ENCODE measurements around the gene PHF14.

Gene PHF14

GRCh38 chr7:11175887-11176286 is 202.2 kb downstream of the PHF14 start:
- no peak for DNase-seq

DNA sequence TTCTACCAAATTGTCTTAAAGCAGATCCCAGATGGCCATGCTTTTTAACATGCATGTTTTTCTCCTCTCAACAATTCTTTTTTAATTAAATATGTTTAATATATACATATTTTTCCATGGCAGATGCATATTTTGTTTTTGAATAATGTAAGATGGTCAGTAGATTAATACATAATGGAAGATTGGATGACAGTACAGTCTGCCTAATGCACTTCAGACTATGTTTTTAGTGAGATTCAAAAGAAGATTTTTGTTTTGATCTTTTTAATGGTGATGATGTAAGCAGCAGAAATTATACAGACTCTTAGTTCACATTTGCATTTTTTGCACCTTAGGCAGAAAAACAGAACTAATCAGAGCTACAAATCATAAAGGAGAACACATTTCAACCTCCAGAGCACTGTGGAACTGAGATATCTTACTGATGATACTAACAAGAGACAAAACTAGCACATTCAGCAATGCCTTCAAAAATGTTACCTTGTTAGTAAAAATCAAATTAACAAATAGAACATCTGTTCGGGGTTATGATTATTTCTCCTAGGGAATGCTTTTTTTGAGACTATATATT is 203.4 kb downstream of the PHF14 start:
- DNase-seq: no peak

DNA sequence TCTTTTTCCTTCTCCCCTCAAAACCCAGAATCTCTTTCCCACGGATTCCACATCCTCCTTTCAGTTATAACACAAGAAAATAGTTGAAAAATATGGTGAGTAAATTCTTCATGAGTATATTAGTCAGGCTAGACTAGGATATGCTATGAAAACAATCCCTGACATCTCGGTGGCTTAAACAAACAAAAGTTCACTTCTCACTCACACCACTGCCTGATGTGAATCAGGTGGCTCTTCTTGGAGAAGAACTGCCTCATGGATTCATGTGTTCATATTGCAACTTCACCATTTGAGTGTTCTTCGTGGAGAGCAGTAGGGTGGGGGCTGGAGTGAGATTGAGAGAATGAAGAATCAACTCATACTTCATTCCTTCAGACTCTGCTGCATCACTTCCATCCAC is 204.1 kb downstream of the PHF14 start:
- DNase-seq: no peak

GRCh38 chr7:11181590-11181989 is 207.9 kb downstream of the PHF14 start:
- no peak for DNase-seq

GRCh38 chr7:11182736-11183135 is 209.1 kb downstream of the PHF14 start:
- DNase-seq: no peak

DNA sequence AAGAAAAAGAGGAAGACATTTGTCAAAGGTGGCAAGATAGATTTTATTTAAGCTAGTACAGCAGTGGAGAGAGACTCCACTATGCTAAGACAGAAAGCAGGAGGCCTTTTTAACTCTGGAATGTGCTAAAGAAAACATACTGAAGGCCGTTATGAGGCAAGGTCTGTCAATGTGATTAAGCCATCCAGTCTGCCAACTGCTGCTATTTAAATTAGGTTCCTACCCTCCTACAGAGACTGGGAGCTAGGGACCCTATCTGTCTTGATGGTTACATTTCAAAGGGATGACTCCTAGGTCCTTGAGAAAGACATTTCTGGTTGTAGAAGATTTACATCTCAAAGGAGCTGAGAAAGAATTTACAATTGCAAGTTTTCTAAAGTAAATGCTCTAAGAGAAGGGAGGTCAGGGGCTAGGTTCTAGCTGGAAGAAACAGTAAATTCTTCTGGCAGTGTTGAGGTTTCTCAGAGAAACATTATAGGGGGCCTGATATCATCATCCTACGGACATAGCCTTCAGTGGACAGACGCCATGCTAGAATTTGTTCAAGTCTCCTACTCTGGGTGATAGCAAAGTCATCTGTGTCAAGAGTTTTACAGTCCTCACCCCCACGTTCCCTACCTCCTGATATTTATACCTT is 211.6 kb downstream of the PHF14 start:
- no peak for DNase-seq

DNA sequence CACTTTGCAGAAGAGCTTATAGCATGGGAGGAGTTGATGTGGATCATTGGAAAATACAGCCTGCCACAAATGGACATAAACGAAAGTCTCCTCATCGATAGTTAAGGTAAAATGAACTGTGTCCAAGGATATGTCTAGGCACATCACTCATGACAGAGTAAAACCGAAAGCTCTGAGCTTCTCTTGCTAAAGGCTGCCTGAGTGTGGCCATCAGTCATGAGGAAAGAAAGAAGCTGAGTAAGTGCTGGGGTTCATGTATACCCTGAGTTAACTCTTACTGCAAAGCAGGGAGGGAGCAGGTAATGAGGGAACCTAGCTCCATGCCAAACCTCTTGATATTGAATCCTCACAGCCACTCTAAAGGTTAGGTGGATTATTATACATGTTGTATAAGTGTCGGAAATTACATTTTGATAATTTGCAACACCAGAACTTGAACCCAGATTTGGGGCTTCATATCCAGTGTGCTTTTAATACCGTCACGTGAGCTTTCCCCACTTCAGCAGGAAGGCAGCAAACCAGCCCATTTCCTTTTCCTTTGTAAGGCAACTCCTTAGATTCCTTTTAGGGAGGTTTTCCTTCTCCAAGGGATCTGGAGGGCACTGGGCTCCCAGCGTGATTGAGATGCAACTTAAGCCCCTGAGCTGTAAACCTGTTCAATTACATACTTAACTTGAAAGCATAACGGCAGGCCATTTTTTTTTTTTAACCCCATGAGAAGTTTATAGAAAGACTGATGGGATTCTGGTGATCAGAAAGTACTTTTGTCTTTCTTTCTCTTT is 215.0 kb downstream of the PHF14 start:
- DNase-seq: no peak

- DNase-seq: no peak
Measured at GRCh38 chr7:11191081-11191480, 217.4 kb downstream of the PHF14 start.

- no peak for DNase-seq
Measured at GRCh38 chr7:11191574-11192220, 218.0 kb downstream of the PHF14 start.

- no peak for DNase-seq
Measured at GRCh38 chr7:11192506-11192905, 218.8 kb downstream of the PHF14 start.

DNA sequence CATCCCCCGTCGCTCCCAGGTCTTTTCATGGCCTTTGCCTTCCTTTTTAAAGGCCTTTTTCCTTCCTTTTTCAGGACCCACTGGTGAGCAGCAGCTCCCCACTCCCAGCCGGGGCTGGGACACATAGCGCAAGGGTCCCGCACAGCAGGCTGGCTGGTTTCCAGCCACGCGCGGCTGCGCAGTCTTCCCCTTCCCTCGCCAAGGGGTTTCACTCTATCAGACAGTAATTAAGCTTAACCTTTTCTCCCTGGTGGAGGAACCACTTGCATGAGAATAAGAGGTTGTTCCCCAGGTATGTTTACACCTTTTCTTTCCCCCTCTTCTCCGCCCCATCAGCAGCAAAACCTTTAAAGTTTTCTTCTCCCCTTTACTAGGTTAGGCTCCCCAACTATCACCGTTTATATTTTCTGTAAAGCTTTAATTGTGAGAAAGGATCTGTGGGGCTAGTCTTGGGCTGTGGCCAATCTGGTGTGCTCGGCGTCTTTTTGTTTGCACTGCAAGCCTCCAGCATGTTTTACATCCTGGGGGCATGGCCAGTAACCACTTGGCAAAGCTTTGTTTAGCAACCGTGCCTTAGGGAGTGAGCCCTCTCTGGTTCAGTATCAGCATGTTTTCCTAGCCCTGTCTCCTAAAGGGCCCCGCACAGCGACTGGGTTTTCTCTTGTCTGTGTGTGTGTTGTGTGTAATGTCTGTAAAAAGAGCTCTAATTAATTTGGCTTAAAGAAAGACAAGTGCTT is 219.6 kb downstream of the PHF14 start:
- no peak for DNase-seq

- no peak for DNase-seq
Measured at GRCh38 chr7:11193888-11194287, 220.2 kb downstream of the PHF14 start.

DNA sequence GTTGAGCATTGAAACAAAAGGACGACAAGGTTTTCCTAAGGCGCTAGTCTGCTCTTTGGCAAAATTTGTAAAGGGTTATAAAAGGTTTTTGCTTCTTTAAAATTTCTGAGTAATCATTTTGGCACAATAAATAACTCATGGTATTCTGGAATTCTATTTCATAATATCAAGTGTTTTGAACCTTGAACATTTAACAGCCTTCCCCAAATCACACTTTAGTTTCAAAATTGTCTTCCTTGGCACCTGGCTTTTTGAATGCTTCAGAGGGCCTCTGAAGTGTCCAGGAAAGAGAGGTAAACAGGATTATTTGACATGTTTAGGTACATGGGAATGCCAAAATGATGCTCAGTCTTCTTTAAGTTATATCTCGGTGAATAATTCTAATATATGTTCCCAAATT is 220.8 kb downstream of the PHF14 start:
- DNase-seq: no peak

GRCh38 chr7:11195502-11195901 is 221.8 kb downstream of the PHF14 start:
- no peak for DNase-seq

DNA sequence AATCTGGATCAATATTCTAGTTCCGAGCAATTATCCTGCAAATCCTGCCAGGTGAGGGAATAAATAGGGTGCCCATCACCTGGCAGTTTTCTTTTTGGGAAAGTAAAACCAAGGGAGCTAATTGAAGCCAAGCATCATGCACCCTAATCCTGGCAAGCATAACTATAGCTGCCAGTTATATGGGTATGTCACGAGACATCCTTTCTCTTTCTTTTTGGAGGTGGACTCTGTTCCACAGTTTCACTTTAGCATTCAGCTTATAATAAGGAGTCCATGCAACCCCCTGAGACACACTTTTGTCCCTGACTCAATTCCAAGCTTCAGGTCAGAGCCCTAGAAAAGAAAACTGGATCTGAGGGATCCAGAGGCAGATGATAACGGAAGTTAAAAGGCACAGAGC is 222.5 kb downstream of the PHF14 start:
- no peak for DNase-seq

- no peak for DNase-seq
Measured at GRCh38 chr7:11203224-11203623, 229.6 kb downstream of the PHF14 start.

- DNase-seq: no peak
Measured at GRCh38 chr7:11203683-11204082, 230.0 kb downstream of the PHF14 start.

DNA sequence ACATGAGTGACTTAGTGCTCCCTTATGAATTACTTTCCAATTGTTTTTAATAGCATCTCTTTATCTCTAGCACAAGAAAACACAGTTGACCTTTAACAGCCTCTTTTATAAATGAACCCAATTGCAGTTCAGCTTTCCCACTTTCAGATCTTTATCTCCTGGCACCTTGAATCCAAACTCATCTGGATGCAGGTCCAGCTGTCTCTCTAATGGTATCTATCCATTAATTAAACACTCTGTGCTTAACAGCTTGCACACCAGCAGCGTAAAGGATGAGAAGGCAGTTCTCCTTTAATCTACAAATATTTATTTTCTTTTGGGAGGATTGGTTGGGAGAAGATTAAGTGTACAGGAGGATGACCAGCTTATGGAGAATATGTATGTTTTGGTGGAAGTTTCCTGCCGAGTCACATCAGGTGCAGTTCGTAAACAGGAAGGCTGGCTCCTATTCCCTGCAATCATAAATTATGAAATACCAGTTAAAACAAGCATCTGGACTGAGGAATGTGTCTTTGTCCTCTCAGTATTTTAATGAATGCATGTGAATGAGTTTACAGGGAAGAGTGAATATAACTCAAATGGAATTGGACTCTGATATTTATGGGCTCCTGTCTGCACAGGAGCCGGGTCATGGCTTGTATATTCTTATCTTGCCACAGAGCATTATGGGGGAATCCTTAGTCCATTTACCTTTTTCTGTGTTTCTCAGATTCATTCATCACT is 232.7 kb downstream of the PHF14 start:
- no peak for DNase-seq

DNA sequence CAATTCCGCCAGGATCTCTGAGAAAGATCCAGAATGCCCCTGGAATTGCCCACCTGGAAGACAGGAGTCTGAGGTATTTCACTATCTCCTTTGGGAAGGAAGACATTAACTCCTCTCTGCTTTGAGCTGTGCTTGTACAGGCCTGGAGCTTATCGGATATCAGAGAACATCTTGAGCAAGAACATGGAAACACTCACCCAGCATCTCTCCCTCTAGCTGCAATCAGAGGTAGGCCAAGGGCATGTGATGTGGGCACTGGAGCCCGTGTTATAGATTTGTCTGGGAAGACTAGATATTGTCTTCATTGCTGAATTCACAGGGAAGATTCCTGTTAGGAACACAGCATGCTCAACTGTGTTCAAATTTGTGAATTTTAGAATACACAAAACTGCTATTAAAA is 233.9 kb downstream of the PHF14 start:
- no peak for DNase-seq

- no peak for DNase-seq
Measured at GRCh38 chr7:11208883-11209465, 235.3 kb downstream of the PHF14 start.

DNA sequence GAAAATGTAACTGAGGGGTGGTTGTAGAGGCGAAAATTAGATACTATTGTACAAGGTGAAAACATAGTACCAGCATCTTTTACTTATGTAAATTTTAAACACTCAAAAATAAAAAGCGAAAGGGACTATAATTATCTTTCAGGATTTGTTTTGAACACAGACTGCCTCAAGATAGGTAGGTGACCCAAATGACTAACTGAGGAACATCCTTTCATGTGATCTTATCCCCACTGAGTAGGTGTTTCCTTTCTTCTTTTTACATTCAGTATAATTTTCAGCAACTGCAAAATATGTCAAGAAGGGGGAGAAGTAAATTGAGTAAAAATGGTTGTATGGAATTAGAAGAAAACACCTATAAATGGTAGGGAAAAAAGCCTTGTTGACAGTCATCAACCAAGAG is 236.7 kb downstream of the PHF14 start:
- DNase-seq: no peak

GRCh38 chr7:11212080-11212711 is 238.5 kb downstream of the PHF14 start:
- peak; percentile 33 for DNase-seq

Measured in stimulated activated CD4-positive, alpha-beta T cell treated with anti-CD3 and anti-CD28 coated beads, Interleukin-1b, Interleukin-23, amount 100 ng/mL, for 48 hours (primary cell).